Ectodermal cell (in vitro differentiated cells): ENCODE results near the gene CRK.
"Not testable (repeated sequence)": the region's sequence is repeated elsewhere in the genome, so short reads cannot be mapped to it uniquely, and the experiment has no call there.

Source experiments
- H3K27ac ChIP-seq: 2 replicates; pipeline ENCODE4 v1.7.0; 2013; ENCODE audit warnings: mild to moderate bottlenecking, low read depth, low read length; ENCODE audit not compliant: insufficient read depth, poor library complexity, severe bottlenecking
- H3K27me3 ChIP-seq: 2 replicates; pipeline ENCODE4 v1.7.0; 2013; ENCODE audit warnings: mild to moderate bottlenecking, low read length; ENCODE audit not compliant: insufficient read depth, control insufficient read depth, poor library complexity, severe bottlenecking
- H3K36me3 ChIP-seq: one replicate; pipeline ENCODE4 v1.7.0; 2013; ENCODE audit warnings: low read length; ENCODE audit not compliant: control insufficient read depth, insufficient read depth
- H3K4me1 ChIP-seq: one replicate; pipeline ENCODE4 v1.7.0; 2013; ENCODE audit warnings: low read length; ENCODE audit not compliant: control insufficient read depth, insufficient read depth
- H3K4me3 ChIP-seq: 2 replicates; pipeline ENCODE4 v1.7.0; 2013; ENCODE audit warnings: low read depth, low read length, control low read depth; ENCODE audit not compliant: insufficient read depth
- H3K9me3 ChIP-seq: 2 replicates; pipeline ENCODE4 v1.7.0; 2013; ENCODE audit warnings: mild to moderate bottlenecking, low read length, moderate library complexity; ENCODE audit not compliant: control insufficient read depth
- WGBS, 2 experiments: methylation state at CpG; one replicate each; pipeline ENCODE4 v1.1.7; 2013; ENCODE audit warnings: missing lambda C conversion rate in 2 of 2; 5-methylcytosine and 5-hydroxymethylcytosine counted together

Gene CRK

DNA sequence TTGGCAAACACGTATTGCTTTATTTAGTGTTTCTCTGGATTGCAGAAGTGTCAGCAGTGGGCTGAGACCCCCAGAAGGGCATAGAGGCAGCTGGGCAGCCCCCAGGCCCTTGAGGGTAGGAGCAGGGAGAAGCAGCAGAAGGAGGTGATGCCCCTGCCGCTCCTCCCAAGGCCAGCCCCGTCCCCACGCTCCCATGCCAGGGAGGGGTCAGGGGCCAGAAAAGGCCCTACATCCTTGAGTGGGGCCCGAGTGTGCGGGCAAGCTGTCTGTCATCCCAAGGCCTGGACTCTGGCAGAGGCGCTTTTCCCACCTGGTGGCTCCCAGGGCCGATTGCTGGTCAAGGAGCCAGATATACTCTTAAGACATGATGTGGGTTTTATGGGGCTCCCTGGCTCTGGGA is 8.2 kb upstream of the CRK start:
- Histone ChIP-seq H3K27me3 (no peaks in the 10 kb centered on the region), H3K36me3 (peaks cover 9% of the 10 kb centered on the region)
- WGBS, 2 experiments = 96% methylated on average over 8 of the region's 8 CpGs

DNA sequence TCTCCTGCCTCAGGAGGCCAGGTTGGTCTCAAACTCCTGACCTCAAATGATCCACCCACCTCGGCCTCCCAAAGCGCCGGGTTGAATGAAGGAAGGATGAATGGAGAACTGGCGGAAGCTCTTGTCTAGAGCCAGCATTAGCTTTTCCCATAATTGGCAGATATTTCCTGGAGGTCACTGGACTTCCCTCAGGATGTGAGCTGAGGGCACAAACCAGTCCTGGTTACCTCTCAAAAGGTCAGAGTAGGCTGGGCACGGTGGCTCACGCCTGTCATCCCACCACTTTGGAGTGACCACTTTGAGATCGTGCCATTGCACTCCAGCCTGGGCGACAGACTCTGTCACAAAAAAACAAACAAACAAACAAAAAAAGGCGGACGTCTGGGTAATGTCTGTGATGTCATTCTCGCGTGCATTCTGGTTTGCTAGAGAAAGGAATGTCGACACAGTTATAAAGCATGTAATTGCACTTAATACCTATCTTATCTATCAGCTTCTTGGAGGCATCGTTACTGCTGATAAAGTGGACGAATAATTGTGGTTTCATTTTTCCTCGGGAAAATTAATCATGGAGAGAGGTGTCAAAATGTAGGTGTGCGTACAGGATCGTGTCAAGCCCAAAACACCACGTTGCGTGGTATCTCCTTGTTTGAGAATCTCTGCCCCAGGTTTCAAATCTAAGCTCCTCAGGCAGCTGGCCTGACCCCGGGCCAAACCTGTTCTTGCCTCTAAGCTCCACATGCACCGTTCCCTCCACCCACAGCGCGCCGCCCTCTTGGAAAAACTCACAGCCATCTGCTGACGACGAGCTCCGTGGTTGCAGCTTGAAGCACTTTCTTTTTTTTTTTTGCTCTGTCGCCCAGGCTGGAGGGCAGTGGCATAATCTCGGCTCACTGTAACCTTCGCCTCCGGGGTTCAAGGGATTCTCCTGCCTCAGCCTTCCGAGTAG is 6.4 kb upstream of the CRK start:
- 92 to 94% methylated on average over 33 of the region's 33 CpGs for WGBS, 2 experiments
- H3K4me3 ChIP-seq = no peak overlapping the region
- H3K27ac ChIP-seq = no peak overlapping the region

More for the DNA sequence above, 8.2 kb upstream of the CRK start:
- Histone ChIP-seq H3K9me3 (no peaks in the 10 kb centered on the region), H3K4me1 (peaks cover 9% of the 10 kb centered on the region), H3K4me3 (no peak overlapping the region), H3K27ac (no peak overlapping the region)

DNA sequence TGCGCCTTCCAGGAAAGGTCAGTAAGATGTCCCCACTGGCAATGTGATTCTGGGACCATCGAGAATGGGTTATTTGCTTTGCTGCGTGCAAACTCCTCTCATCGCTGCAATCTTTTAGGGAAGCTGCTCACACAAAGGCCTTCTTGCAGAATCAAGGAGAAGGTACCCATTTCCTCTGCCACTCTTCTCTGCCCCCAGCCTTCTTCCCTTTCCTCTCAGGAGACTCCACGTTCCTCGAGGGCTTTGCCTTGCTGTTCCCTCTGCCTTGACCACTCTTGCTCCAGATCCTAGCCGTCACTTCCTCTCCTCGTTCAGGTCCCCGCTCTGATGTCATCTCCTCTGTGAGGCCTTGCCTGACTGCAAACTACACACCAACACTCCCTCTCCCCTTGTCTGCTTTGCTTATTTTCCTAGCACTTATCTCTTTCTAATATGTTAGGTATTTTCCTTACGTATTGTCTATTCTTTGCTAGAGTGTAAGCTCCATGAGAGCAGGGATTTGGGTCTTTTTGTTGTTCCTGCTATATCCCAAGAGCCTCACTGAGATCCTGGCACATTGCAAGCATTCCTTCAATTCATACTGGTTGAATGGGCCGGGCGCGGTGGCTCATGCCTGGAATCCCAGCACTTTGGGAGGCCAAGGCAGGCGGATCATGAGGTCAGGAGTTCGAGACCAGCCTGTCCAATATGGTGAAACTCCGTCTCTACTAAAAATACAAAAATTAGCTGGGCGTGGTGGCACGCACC is 5.3 kb upstream of the CRK start:
- H3K27ac ChIP-seq = no peak overlapping the region
- H3K9me3 ChIP-seq = no peaks in the 10 kb centered on the region
- H3K27me3 ChIP-seq = no peaks in the 10 kb centered on the region
- 93 to 95% methylated on average over 18 of the region's 18 CpGs for WGBS, 2 experiments
- no peaks in the 10 kb centered on the region for H3K4me1 ChIP-seq
- no peak overlapping the region for H3K4me3 ChIP-seq
- H3K36me3 ChIP-seq = peaks cover 5% of the 10 kb centered on the region

More for the DNA sequence above, 6.4 kb upstream of the CRK start:
- no peaks in the 10 kb centered on the region for H3K4me1 ChIP-seq
- peaks cover 9% of the 10 kb centered on the region for H3K36me3 ChIP-seq
- H3K9me3 ChIP-seq = no peaks in the 10 kb centered on the region
- H3K27me3 ChIP-seq = no peaks in the 10 kb centered on the region

DNA sequence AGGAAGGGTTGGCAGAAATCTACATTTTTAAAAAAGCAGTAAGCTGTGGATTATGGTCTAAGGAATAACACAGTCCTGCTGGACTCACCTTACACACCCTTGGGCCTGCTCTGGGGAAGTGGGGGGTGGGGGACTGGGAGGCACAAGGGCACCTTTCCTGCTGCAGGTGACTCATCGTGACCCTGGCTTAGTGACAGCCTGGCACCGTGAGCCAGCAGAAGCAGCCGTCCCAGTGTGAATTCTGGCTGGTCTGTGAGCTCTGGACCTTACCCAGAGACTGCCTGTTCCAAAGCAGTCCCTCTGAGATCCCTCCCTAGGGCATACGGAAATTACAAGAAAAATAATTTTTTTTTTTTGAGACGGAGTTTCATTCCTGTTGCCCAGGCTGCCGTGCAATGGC is 4.2 kb upstream of the CRK start:
- WGBS, 2 experiments = 86 to 88% methylated on average over 6 of the region's 6 CpGs
- no peak overlapping the region for H3K4me3 ChIP-seq
- H3K27me3 ChIP-seq = no peaks in the 10 kb centered on the region
- no peaks in the 10 kb centered on the region for H3K9me3 ChIP-seq
- peaks cover 2% of the 10 kb centered on the region for H3K36me3 ChIP-seq
- H3K4me1 ChIP-seq = no peaks in the 10 kb centered on the region
- H3K27ac ChIP-seq = no peak overlapping the region

DNA sequence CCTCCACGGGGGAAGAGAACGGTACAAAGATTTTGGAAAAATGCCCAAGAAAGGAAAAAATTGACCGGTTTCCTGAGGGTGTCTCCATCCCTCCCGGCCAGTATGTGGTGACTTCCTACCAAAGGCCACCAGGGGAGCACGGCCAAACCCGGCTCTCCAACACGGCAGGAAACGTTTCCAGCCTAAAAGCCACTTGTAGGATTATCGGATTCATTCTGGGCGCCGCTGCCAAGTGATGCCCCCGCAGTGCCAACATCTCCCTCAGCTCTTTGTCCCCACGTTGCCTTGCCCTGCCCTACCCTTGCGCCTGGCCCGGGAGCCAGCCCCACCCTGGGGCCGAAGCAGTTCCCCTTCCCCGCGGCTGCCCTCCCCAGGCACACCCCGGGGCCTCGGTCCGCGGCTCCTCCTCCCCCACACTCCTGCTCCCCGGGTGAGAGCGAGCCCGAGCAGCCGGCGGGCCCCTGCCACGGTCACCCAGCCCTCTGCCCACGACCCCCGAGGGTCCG is 688 bp downstream of the CRK start:
- Histone ChIP-seq H3K4me3 (peak overlapping the region; percentile 99), H3K36me3 (no peaks in the 10 kb centered on the region), H3K27ac (peak overlapping the region; percentile 83), H3K4me1 (peaks cover 5% of the 10 kb centered on the region), H3K9me3 (no peaks in the 10 kb centered on the region), H3K27me3 (no peaks in the 10 kb centered on the region)
- 0% methylated on average over 31 of the region's 31 CpGs for WGBS, 2 experiments

DNA sequence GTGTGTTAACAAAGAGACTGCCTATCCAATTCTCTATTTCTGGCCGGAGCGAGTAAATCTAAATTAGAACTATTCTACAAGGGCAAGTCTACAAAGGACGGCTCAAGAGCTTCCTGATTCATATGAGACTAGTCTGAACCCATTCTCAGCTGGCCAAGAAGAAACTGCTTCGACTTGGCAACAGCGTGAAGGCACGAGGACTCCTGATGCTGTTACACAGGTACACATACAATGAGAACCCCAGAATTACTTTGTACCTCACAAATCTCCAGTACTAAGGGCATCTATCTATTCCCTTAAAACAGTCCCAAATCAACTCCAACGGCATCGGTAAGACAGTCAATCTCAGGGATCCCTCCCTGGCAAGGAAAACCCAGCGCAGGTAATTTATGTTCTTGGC is 1.5 kb downstream of the CRK start:
- Histone ChIP-seq H3K4me1 (peaks cover 5% of the 10 kb centered on the region), H3K9me3 (no peaks in the 10 kb centered on the region), H3K27ac (no peak overlapping the region), H3K36me3 (no peaks in the 10 kb centered on the region), H3K27me3 (no peaks in the 10 kb centered on the region), H3K4me3 (peak overlapping the region; percentile 99)
- 91 to 94% methylated on average over 9 of the region's 9 CpGs for WGBS, 2 experiments

DNA sequence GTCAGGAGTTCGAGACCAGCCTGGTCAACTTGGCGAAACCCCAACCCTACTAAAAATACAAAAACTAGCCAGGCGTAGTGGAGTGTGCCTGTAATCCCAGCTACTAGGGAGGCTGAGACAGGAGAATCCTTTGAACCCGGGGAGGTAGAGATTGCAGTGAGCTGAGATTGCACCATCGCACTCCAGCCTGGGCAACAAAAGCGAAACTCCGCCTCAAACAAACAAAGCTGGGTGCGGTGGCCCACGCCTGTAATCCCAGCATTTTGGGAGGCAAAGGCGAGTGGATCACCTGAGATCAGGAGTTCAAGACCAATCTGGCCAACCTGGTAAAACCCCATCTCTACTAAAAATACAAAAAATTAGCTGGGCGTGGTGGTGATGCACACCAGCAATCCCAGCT is 2.3 kb downstream of the CRK start:
- not testable (repeated sequence) for H3K4me3 ChIP-seq

DNA sequence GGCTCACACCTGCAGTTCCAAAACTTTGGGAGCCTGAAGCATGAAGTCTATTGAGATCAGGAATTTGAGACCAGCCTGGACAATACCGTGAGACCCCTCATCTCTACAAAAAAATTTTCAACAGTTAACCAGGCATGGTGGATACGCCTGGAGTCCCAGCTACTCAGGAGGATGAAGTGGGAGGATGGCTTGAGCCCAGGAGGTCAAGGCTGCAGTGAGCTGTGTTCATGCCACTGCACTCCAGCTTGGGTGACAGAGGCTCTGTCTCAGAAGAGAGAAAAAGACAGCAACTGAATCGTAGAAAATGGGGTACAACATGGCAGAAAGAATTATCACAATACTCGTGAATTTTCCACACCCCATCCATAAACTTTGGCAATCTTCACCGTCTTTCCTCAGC is 3.2 kb downstream of the CRK start:
- WGBS, 2 experiments = 83 to 95% methylated on average over 5 of the region's 5 CpGs
- Histone ChIP-seq H3K9me3 (no peaks in the 10 kb centered on the region), H3K4me1 (peaks cover 5% of the 10 kb centered on the region), H3K27me3 (no peaks in the 10 kb centered on the region), H3K27ac (no peak overlapping the region), H3K36me3 (no peaks in the 10 kb centered on the region), H3K4me3 (no peak overlapping the region)

More for the DNA sequence above, 2.3 kb downstream of the CRK start:
- not testable (repeated sequence) for H3K27ac ChIP-seq, H3K36me3 ChIP-seq, H3K27me3 ChIP-seq, H3K4me1 ChIP-seq, H3K9me3 ChIP-seq
- WGBS, 2 experiments = 91% methylated on average over 11 of the region's 11 CpGs

DNA sequence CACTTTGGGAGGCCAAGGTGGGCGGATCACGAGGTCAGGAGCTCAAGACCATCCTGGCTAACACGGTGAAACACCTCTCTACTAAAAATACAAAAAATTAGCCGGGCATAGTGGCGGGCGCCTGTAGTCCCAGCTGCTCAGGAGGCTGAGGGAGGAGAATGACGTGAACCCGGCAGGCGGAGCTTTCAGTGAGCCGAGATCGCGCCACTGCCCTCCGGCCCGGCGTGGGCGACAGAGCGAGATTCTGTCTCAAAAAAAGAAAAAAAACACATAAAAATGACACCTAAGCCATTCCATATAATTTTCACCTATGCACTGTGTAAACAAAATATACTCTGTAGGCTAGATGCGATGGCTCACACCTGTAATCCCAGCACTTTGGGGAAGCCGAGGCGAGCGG is 5.8 kb downstream of the CRK start:
- WGBS, 2 experiments = 94 to 95% methylated on average over 21 of the region's 21 CpGs
- H3K9me3 ChIP-seq, H3K27ac ChIP-seq, H3K36me3 ChIP-seq, H3K4me1 ChIP-seq, H3K27me3 ChIP-seq, H3K4me3 ChIP-seq: not testable (repeated sequence)

DNA sequence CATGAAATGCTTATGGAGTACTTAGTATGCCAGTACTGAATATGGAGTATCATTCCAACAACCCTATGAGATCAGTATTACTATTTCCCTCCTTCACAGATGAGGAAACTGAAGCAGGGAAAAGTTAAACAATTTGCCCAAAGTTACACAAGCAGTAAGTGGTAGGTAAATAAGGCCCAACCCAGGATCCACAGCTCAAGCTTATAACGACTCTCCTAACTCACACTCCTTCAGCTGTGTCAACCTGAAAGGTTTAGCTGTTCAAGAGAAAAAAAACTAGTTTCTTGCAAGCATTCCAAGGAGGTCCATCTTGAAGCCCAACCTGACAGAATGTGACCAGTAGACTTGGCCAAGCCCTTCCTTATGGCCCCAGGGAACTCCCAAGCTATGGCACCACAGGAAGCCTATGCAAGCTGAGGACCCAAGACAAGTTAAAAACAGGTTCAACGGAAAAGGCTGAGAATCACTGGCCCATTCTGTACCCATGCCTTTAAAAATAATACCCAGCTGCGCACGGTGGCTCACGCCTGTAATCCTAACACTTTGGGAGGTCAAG is 6.5 kb downstream of the CRK start:
- Histone ChIP-seq H3K27me3 (no peaks in the 10 kb centered on the region), H3K36me3 (no peaks in the 10 kb centered on the region), H3K4me3 (no peak overlapping the region), H3K27ac (no peak overlapping the region), H3K4me1 (peaks cover under 1% of the 10 kb centered on the region), H3K9me3 (no peaks in the 10 kb centered on the region)
- 88 to 89% methylated on average over 5 of the region's 5 CpGs for WGBS, 2 experiments
